A172 (cell line): ENCODE data around the gene ADAR. TPM values are rescaled to one million over a fixed set of nuclear protein-coding genes. Genes with fewer than 3 reads are reported as not detected.
"Not testable (repeated sequence)": the region's sequence is repeated elsewhere in the genome, so short reads cannot be mapped to it uniquely, and the experiment has no call there.

Source experiments
- DNase-seq: peaks from one replicate; pipeline ENCODE4 v3.0.0-alpha.2; 2015; ENCODE audit warnings: low spot score
- total RNA-seq: library from RNA; depleted of rRNA; stranded (reverse); fragments of >200 nt; shearing (Covaris generic); gene quantifications from 2 replicates; pipeline ENCODE4 v1.2.3, GENCODE V29; 2014; rRNA removed

ADAR gene
- 110 and 119 TPM in 2 replicates for total RNA-seq

GRCh38 chr1:154607609-154608396, at the start of gene ADAR:
TSS of gene ADAR (minus strand) at chr1:154608186. CDS start at chr1:154608006, 180 bp downstream.
- peak; percentile 89 for DNase-seq

- no peak for DNase-seq
Measured at GRCh38 chr1:154657556-154657955, 49.6 kb upstream of the ADAR start.

DNA sequence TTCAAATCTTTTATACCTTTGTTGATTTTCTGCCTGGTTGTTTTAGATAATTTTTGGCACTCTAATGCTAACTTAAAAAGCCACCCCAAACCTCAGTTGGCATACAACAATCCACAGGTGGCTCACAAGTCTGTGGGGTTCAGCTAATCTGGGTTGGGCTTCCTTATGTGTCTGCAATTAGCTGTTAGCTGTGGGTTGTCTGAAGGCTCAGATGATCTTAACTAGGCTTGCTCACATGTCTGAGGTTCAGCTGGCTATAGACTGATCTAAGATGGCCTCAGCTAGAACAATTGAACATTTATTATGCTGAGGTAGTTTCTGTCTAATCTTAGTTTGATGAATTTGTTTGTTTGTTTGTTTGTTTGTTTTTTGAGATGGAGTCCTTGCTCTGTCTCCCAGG, 44.9 kb upstream of the ADAR start:
- no peak for DNase-seq

GRCh38 chr1:154644724-154645123, 36.7 kb upstream of the ADAR start:
- DNase-seq: not testable (repeated sequence)

DNA sequence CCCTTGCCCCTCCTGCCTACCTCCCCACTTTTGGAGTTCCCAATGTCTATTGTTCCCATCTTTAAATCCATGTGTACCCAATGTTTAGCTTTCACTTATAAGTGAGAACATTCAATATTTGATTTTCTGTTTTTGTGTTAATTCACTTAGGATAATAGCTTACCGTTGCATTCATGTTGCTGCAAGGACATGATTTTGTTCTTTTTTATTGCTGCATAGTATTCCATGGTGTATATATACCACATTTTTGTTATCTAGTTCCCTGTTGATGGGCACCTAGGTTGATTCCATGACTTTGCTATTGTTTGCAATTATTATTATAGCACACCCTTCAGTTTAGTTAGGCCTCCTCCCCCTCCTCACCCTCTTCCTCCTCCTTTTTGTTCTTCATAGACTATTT, 33.5 kb upstream of the ADAR start:
- no peak for DNase-seq

- DNase-seq: no peak
Measured at GRCh38 chr1:154639876-154640275, 31.9 kb upstream of the ADAR start.

- DNase-seq: no peak
Measured at GRCh38 chr1:154635171-154635570, 27.2 kb upstream of the ADAR start.

GRCh38 chr1:154629675-154630073, 21.7 kb upstream of the ADAR start:
- DNase-seq: no peak

DNA sequence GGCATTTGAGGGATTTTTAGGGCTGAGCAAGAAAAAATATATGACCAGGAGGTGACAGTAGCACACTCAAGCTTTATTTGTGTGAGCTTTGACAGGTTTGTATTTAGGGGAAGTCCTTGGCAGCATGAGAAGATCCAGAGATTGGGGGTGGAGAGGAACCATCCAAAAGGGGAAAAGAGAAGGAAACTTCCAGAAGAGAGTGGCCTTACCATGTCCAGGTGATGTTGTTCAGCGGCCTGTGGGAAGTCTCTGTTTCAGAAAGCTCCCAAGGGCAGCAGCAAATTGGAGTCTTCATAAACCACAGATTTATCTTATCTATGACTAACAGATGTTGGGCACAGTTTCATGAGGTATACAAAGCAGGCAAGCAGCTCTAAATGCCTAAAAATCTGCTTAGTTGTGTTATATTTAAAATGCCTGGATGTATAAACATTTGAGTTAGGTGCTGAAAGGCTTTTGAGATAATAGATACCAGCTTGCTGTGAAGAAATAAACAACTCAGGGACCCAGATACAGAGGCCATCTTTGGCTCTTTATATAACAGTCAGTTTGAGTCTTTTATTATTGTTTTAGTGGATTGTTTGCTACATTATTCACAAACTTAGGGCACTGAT, 21.2 kb upstream of the ADAR start:
- DNase-seq: peak; percentile 57

- DNase-seq: no peak
Measured at GRCh38 chr1:154628121-154628405, 20.1 kb upstream of the ADAR start.

DNA sequence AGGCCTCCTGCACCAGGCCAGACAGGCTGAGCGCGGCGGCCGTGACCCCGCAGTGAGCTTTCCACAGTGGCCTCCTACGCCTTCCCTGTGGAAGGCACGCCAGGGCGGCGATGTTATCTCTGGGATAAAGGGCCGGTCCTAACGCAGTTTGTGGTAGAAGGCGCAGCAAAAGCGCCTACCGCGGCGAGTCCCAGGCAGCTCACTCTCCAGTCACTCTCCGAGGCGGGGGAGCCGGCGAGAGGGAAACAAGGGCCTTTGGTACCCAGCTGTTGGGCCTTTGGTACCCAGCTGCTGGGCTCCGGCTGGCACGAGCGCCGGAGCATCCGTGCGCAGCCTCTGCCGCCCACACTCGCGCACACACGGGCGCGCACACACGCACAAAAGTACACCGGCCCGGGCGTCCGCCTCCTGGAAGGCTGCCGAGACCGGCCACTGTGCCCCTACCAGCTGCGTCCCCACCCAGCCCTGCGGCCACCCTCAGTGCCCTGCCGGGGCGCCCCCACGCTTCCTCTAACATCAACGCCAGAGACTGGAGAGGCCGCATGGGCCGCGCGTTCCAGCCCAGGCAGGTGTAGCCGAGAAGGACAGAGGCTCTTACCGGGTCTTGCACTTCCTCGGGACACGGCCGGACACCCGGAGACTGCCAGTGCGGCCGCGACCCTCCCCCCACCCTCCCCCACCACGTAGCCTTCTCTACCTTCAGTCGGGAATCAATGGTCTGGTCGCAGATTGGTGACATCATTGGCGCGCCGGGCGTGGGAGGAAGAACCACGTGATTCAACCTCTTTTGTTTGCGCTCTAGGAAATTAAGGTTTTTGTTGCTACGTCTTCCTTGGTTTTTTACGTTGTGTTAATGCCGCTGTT, 19.5 kb upstream of the ADAR start:
- peak; percentile 86 for DNase-seq

GRCh38 chr1:154626456-154627256, 18.7 kb upstream of the ADAR start:
- no peak for DNase-seq

DNA sequence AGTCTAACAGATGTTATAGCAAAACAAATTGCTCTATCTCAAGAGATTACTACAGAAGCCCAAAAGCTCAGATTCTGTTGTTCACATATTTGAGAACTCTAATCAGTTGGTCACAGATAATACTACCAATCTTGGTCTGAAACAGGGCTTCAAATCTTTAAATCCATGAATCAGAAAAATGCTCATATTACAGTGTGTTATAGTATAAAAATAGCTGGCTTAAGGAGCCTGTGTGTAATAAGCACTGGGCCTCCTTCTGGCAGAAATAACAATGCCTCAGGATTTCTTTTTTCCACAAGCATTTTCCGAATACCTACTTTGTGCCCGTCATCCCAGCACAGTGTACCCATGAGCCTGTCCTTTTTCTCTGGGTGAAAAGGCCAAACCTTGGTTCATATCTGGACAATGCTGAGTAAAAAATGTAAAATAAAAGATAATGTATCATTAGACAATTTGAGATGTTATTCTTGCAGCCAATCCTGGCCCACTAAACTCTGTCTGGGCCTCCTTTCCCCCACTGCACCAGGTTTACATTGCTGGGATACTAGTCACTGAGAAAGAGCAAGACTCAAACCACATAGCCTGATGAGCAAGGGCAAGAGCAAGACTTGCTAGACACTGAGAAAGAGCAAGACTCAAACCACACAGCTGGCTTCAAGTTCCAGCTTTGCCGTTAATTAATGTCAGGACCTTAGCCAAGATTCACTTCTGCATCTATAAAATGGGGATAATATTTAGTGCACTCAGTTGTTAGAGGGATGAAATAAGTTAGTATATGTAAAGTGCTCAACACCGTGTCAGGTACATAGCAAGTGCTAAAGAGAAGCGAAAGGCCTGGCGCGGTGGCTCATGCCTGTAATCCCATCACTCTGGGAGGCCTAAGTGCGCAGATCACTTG, 17.0 kb upstream of the ADAR start:
- no peak for DNase-seq

GRCh38 chr1:154623358-154623757, 15.4 kb upstream of the ADAR start:
- DNase-seq: no peak

DNA sequence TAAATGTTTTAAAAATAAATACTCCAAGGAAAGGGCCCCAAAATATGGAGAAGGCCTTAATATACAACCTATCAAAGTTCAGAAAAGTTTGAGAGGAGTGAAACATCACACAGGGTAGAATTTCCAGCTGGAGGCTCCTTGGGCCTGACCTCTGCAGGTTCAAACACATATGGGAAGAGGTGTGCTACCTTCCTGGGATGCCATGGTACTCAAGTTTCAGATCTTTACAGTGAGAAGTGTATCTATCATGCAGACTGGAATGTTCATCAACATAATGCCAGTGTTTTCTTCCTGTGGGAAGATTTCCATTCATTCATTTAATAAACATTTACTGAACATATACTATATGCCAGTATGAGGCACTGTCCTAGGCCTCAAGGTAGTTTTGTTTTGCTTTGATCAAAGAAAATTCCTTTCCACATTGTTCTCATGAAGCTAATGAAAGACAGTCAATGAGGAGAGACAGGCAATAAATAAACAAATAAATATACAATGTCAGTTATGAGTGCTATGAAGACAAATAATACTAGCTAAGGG, 14.6 kb upstream of the ADAR start:
- DNase-seq: no peak

DNA sequence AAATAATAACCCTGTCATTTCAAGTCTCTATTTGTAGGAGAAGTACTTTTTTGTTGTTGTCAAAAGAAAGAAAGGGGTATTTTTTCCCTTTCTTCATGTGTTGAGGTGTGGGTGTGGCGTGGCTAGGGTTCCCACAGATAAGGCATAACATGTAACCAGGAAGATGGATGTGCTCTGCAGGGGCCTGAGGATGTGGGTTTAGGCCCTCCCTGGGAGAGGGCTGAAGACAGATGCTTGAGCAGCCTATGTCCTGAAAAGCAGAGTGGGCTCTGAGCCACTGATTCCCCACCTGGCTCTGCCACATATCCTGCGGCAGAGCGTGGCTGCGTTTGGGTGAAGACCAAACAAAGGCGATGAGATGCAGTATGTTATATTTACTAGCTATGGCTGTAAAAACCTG, 13.9 kb upstream of the ADAR start:
- DNase-seq: no peak

DNA sequence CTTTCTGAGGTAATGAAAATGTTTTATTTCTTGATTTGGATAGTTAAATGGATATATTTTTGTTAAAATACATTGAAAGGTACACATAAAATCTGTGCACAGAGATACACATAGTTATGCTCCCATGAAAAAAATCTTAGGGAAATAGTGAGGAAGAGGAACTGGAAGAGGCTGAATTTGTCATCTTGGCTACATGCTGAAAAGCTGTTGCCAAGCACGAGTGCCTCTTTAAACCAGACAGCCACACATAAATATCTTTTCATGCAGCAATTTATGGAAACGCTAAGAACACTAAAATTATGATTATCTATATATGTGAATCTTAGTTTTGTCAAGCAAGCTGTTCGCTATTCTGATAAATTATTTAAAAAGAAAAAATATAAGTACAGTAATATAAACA, 12.8 kb upstream of the ADAR start:
- DNase-seq: no peak

DNA sequence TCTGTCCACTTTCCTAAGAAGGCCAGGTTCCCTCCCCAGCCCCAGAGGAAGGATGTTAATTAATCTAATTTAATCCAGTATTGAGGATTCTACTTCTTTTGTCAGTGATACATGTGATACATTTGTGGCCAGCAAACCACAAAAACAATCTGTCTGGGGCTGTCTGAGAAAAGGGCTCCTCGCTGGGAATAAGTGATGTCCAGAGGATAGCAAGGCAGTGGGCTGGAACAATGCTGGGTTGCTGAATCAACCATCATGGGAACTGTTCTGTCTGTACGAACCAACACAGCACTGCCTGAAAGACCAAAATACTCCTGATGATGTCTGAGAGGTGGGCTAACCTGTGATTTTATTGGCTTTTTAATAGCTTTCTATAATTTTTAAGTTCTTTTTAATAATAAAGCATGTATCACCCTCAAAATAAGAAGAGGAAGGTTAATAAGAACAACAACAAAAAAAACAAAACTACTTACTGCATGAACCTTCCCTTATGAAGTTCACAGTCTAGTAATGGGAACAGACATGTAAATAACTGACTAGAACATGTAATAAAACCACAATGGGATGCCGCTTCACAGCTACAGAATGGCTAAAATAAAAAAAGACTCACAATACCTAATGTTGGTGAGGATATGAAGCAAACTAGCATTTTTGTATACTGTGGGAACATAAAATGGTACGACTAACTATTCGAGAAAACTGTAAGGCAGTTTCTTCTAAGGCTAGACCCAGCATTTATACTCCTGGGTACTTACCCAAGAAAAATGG, 11.4 kb upstream of the ADAR start:
- DNase-seq: no peak

DNA sequence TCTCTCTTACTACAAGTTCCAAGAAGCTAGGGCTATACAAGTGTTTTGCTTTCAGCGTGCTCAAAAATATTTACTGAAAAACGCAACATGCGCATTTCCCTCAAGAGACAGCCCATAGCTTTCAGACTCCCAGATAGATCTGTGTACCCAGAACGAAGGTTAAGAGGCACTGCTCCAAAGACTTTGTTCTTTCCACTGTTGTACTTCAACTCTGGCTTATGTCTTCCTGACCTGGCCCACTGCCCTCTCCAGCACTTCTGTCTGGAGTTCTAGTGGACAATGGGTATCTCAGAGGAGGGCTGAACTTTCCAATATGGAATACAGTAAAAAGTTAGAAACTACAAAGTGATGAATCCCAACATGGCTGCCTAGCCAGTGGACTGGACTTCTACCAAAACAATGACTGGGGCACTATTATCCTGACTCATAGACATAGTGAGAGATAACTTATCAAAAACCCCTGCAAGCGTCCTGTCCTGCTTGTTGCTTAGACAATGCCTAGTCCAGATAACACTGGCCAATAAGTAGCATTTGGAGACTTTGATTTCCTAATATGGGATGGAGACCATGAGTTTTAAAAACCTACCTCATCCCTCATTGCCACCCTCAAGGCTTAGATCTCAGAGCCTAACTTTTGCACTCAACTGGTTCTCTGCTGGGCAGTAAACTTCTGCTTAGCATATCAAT, 8.8 kb upstream of the ADAR start:
- DNase-seq: peak; percentile 75
